Tibial nerve (tissue), 4 donors: Measurements from ENCODE around the gene COL4A5. TPM values are rescaled to one million over a fixed set of nuclear protein-coding genes. Genes with fewer than 3 reads are reported as not detected.
"Not testable (repeated sequence)": the region's sequence is repeated elsewhere in the genome, so short reads cannot be mapped to it uniquely, and the experiment has no call there.

Experiments
- DNase-seq, 2 donors: peaks; one replicate each; pipeline ENCODE4 v3.0.0-alpha.2; 2019; ENCODE audit warnings: low spot score in 2 of 2
- H3K27ac ChIP-seq, 4 donors: fragments of 200-600 bp; sonication (generic) in 3 of 4; one replicate each; pipeline ENCODE4 v1.5.1; 2017 to 2019; ENCODE audit warnings: mild to moderate bottlenecking in 1 of 4
- H3K27me3 ChIP-seq, 2 donors: fragments of 200-600 bp; sonication (generic) in 1 of 2; one replicate each; pipeline versions ENCODE4 v1.5.1 to v1.6.0; 2017 to 2019
- H3K36me3 ChIP-seq, 3 donors: fragments of 200-600 bp; sonication (generic); one replicate each; pipeline ENCODE4 v1.5.1; 2018 to 2019
- H3K4me1 ChIP-seq, 4 donors: fragments of 200-600 bp; sonication (generic) in 3 of 4; one replicate each; pipeline ENCODE4 v1.5.1; 2017 to 2019
- H3K4me3 ChIP-seq, 4 donors: fragments of 200-600 bp; sonication (generic) in 3 of 4; one replicate each; pipeline ENCODE4 v1.5.1; 2017 to 2019; ENCODE audit warnings: mild to moderate bottlenecking in 1 of 4, moderate library complexity in 1 of 4
- H3K9me3 ChIP-seq, 4 donors: fragments of 200-600 bp; sonication (generic) in 3 of 4; one replicate each; pipeline ENCODE4 v1.5.1; 2017 to 2019
- CTCF ChIP-seq, 5 experiments: fragments of 200-600 bp in 3 of 5; fragments of 450-650 bp in 2 of 5; sonication (generic) in 3 of 5; IDR thresholded peaks; one replicate each; pipeline ENCODE4 v1.5.1; 2016 to 2019; ENCODE audit warnings: antibody characterized with exemption in 5 of 5, mild to moderate bottlenecking in 3 of 5, moderate library complexity in 2 of 5
- EP300 ChIP-seq, 2 donors: sonication (generic); formaldehyde crosslinking; IDR thresholded peaks; one replicate each; pipeline ENCODE4 v1.6.1; 2017; ENCODE audit warnings: antibody characterized with exemption in 2 of 2, mild to moderate bottlenecking in 1 of 2
- POLR2A ChIP-seq, 2 donors: fragments of 450-650 bp; IDR thresholded peaks; one replicate each; pipeline ENCODE4 v1.6.1; 2017; ENCODE audit warnings: antibody characterized with exemption in 2 of 2, mild to moderate bottlenecking in 2 of 2, moderate library complexity in 2 of 2
- WGBS, 2 donors: methylation state at CpG; one replicate each; pipeline ENCODE4 v1.1.5; 2018; 5-methylcytosine and 5-hydroxymethylcytosine counted together
- total RNA-seq, 4 donors: library from RNA; depleted of rRNA; stranded (reverse); fragments of >200 nt; gene quantifications; one replicate each; pipeline ENCODE4 v1.1.0, GENCODE V29; 2016

COL4A5 gene
- total RNA-seq, 4 donors from 2014 or later: 7.4 to 24.9 (median 15.7) TPM

GRCh38 chrX:108456971-108457477 is 17.4 kb downstream of the COL4A5 start:
- Histone ChIP-seq H3K9me3 (no peaks in the 10 kb centered on the region), H3K36me3 (no peaks in the 10 kb centered on the region), H3K4me3 (no peak overlapping the region), H3K4me1 (no peaks in the 10 kb centered on the region), H3K27ac (no peak overlapping the region), H3K27me3 (no peaks in the 10 kb centered on the region)
- TF ChIP-seq POLR2A (IDR thresholded peaks at IDR 0.05) (no peak), EP300 (IDR thresholded peaks at IDR 0.05) (no peak), CTCF (IDR thresholded peaks at IDR 0.05) (no peak)
- WGBS, 2 donors: 51 to 60% methylated on average over 4 of the region's 4 CpGs
- DNase-seq: no peak

GRCh38 chrX:108464604-108465003 is 25.0 kb downstream of the COL4A5 start:
- Histone ChIP-seq H3K4me3 (no peak overlapping the region), H3K27ac (no peak overlapping the region), H3K4me1 (no peaks in the 10 kb centered on the region), H3K36me3 (no peaks in the 10 kb centered on the region), H3K27me3 (no peaks in the 10 kb centered on the region), H3K9me3 (no peaks in the 10 kb centered on the region)
- WGBS, 2 donors: 53 to 62% methylated on average over 3 of the region's 3 CpGs
- DNase-seq: no peak
- TF ChIP-seq CTCF (IDR thresholded peaks at IDR 0.05): no peak
- TF ChIP-seq POLR2A (IDR thresholded peaks at IDR 0.05): no peak
- TF ChIP-seq EP300 (IDR thresholded peaks at IDR 0.05): no peak

- H3K27me3 ChIP-seq: no peaks in the 10 kb centered on the region
- no peaks in the 10 kb centered on the region for H3K36me3 ChIP-seq
- no peaks in the 10 kb centered on the region for H3K9me3 ChIP-seq
- no peaks in the 10 kb centered on the region for H3K4me1 ChIP-seq
- no peak overlapping the region for H3K4me3 ChIP-seq
- WGBS, 2 donors: 70 to 76% methylated on average over 1 of the region's 1 CpG
- DNase-seq: no peak
- TF ChIP-seq EP300 (IDR thresholded peaks at IDR 0.05) (no peak), POLR2A (IDR thresholded peaks at IDR 0.05) (no peak), CTCF (IDR thresholded peaks at IDR 0.05) (no peak)
- no peak overlapping the region for H3K27ac ChIP-seq
Observed at GRCh38 chrX:108468486-108468885, 28.8 kb downstream of the COL4A5 start.

GRCh38 chrX:108473979-108474378 is 34.3 kb downstream of the COL4A5 start:
- no peak for DNase-seq
- Histone ChIP-seq H3K36me3 (no peaks in the 10 kb centered on the region), H3K27me3 (no peaks in the 10 kb centered on the region), H3K9me3 (peaks cover 0 to 4% (median 0%) of the 10 kb centered on the region in 4 donors), H3K4me3 (no peak overlapping the region), H3K27ac (no peak overlapping the region), H3K4me1 (no peaks in the 10 kb centered on the region)
- no peak for TF ChIP-seq EP300 (IDR thresholded peaks at IDR 0.05)
- no peak for TF ChIP-seq POLR2A (IDR thresholded peaks at IDR 0.05)
- TF ChIP-seq CTCF (IDR thresholded peaks at IDR 0.05): no peak

- WGBS, 2 donors: 91 to 95% methylated on average over 6 of the region's 6 CpGs
- DNase-seq, H3K4me3 ChIP-seq, H3K27me3 ChIP-seq, H3K36me3 ChIP-seq, H3K9me3 ChIP-seq, H3K27ac ChIP-seq, H3K4me1 ChIP-seq: not testable (repeated sequence)
Observed at GRCh38 chrX:108481528-108481927, 41.9 kb downstream of the COL4A5 start.

GRCh38 chrX:108484251-108484650 is 44.6 kb downstream of the COL4A5 start:
- Histone ChIP-seq H3K36me3 (no peaks in the 10 kb centered on the region), H3K9me3 (peaks cover 0 to 3% (median 0%) of the 10 kb centered on the region in 4 donors), H3K4me1 (no peaks in the 10 kb centered on the region), H3K27me3 (no peaks in the 10 kb centered on the region), H3K4me3 (no peak overlapping the region), H3K27ac (no peak overlapping the region)
- WGBS, 2 donors: 75 to 94% methylated on average over 3 of the region's 3 CpGs
- no peak for TF ChIP-seq CTCF (IDR thresholded peaks at IDR 0.05)
- no peak for TF ChIP-seq POLR2A (IDR thresholded peaks at IDR 0.05)
- TF ChIP-seq EP300 (IDR thresholded peaks at IDR 0.05): no peak
- no peak for DNase-seq
